Mesenchymal stem cell (in vitro differentiated cells and primary cell): ENCODE measurements around the gene SH3BGRL3.
A peak's percentile ranks its signal among the peaks of the same experiment; 100 is the strongest.

Experiments
- DNase-seq: peaks from one replicate; pipeline ENCODE4 v3.0.0-alpha.2; 2013
- H2AFZ ChIP-seq: one replicate; pipeline ENCODE4 v1.6.1; 2013; ENCODE audit warnings: low read depth, mild to moderate bottlenecking, control low read depth, inconsistent platforms, low read length, moderate library complexity
- H2AK5ac ChIP-seq: 2 replicates; pipeline ENCODE4 v1.6.1; 2013; ENCODE audit warnings: low read length, moderate library complexity, mild to moderate bottlenecking, inconsistent platforms; ENCODE audit not compliant: severe bottlenecking
- H2BK120ac ChIP-seq: one replicate; pipeline ENCODE4 v1.6.1; 2013; ENCODE audit warnings: low read depth, mild to moderate bottlenecking, inconsistent platforms, low read length, moderate library complexity
- H2BK12ac ChIP-seq, 2 experiments: one replicate each; pipeline ENCODE4 v1.6.1; 2013; ENCODE audit warnings: inconsistent platforms in 2 of 2, low read length in 2 of 2, mild to moderate bottlenecking in 2 of 2, moderate library complexity in 2 of 2, control low read depth in 1 of 2
- H2BK15ac ChIP-seq: one replicate; pipeline ENCODE4 v1.6.1; 2013; ENCODE audit warnings: mild to moderate bottlenecking, low read depth, inconsistent platforms; ENCODE audit not compliant: poor library complexity, severe bottlenecking
- H2BK5ac ChIP-seq: 2 replicates; pipeline ENCODE4 v1.6.1; 2013; ENCODE audit warnings: low read depth, mild to moderate bottlenecking, low read length, control low read depth, inconsistent platforms; ENCODE audit not compliant: poor library complexity, severe bottlenecking
- H3K14ac ChIP-seq, 2 experiments: one replicate each; pipeline ENCODE4 v1.6.1; 2013; ENCODE audit warnings: inconsistent platforms in 2 of 2, low read length in 2 of 2, control low read depth in 1 of 2, mild to moderate bottlenecking in 1 of 2, moderate library complexity in 1 of 2
- H3K18ac ChIP-seq, 2 experiments: one replicate each; pipeline ENCODE4 v1.6.1; 2013; ENCODE audit warnings: inconsistent platforms in 2 of 2, low read length in 2 of 2, control low read depth in 1 of 2, low read depth in 1 of 2, mild to moderate bottlenecking in 1 of 2
- H3K23ac ChIP-seq, 2 experiments: one replicate each; pipeline ENCODE4 v1.6.1; 2013; ENCODE audit warnings: inconsistent platforms in 2 of 2, low read length in 2 of 2, mild to moderate bottlenecking in 2 of 2, moderate library complexity in 2 of 2, control low read depth in 1 of 2
- H3K27ac ChIP-seq: 2 replicates; pipeline ENCODE4 v1.5.1; 2013; ENCODE audit warnings: mild to moderate bottlenecking, moderate library complexity, low read length, control low read depth, inconsistent platforms; ENCODE audit not compliant: poor library complexity, severe bottlenecking
- H3K27me3 ChIP-seq, 2 experiments: 2 replicates each; pipeline versions ENCODE4 v1.6.1 to v1.7.0; 2013; ENCODE audit warnings: low read length in 2 of 2, mild to moderate bottlenecking in 2 of 2, moderate library complexity in 2 of 2, control low read depth in 1 of 2, inconsistent platforms in 1 of 2; ENCODE audit not compliant: control insufficient read depth in 1 of 2, insufficient read depth in 1 of 2
- H3K36me3 ChIP-seq, 2 experiments: 2 replicates each; pipeline versions ENCODE4 v1.6.1 to v1.7.0; 2013; ENCODE audit warnings: low read length in 2 of 2, control low read depth in 1 of 2, inconsistent platforms in 1 of 2, low read depth in 1 of 2, mild to moderate bottlenecking in 1 of 2; ENCODE audit not compliant: insufficient read depth in 2 of 2, control insufficient read depth in 1 of 2
- H3K4ac ChIP-seq, 2 experiments: one replicate each; pipeline ENCODE4 v1.6.1; 2013; ENCODE audit warnings: inconsistent platforms in 2 of 2, low read length in 2 of 2, mild to moderate bottlenecking in 2 of 2, moderate library complexity in 2 of 2, control low read depth in 1 of 2, low read depth in 1 of 2
- H3K4me1 ChIP-seq: 2 replicates; pipeline ENCODE4 v1.6.1; 2013; ENCODE audit warnings: low read depth, low read length, control low read depth; ENCODE audit not compliant: control insufficient read depth, insufficient read depth
- H3K4me2 ChIP-seq: 2 replicates; pipeline ENCODE4 v1.6.1; 2013; ENCODE audit warnings: low read length, mild to moderate bottlenecking, inconsistent platforms; ENCODE audit not compliant: poor library complexity, severe bottlenecking
- H3K4me3 ChIP-seq, 2 experiments: 2 replicates each; pipeline versions ENCODE4 v1.5.1 to v1.7.0; 2013; ENCODE audit warnings: low read length in 2 of 2, mild to moderate bottlenecking in 2 of 2, control low read depth in 1 of 2, low read depth in 1 of 2; ENCODE audit not compliant: insufficient read depth in 1 of 2
- H3K79me1 ChIP-seq: replicated peaks from 2 replicates; pipeline ENCODE4 v1.6.1; 2013; ENCODE audit warnings: mild to moderate bottlenecking, control low read depth, low read length, inconsistent platforms; ENCODE audit not compliant: poor library complexity, severe bottlenecking
- H3K9ac ChIP-seq: 2 replicates; pipeline ENCODE4 v1.7.0; 2013; ENCODE audit warnings: mild to moderate bottlenecking, low read length, moderate library complexity
- H3K9me3 ChIP-seq: 2 replicates; pipeline ENCODE4 v1.7.0; 2013; ENCODE audit warnings: mild to moderate bottlenecking, low read length; ENCODE audit not compliant: control insufficient read depth
- H4K8ac ChIP-seq: one replicate; pipeline ENCODE4 v1.6.1; 2013; ENCODE audit warnings: inconsistent platforms, mild to moderate bottlenecking, low read length, moderate library complexity
- H4K91ac ChIP-seq: one replicate; pipeline ENCODE4 v1.6.1; 2013; ENCODE audit warnings: mild to moderate bottlenecking, low read length, inconsistent platforms
- WGBS: methylation state at CpG from one replicate; pipeline ENCODE4 v1.1.7; 2013; ENCODE audit warnings: mixed read lengths; 5-methylcytosine and 5-hydroxymethylcytosine counted together

Gene SH3BGRL3

GRCh38 chr1:26254404-26254803 lies 25.5 kb upstream of the SH3BGRL3 start:
- Histone ChIP-seq H2BK5ac (no peak overlapping the region), H3K36me3 (peaks cover 30 to 41% of the 10 kb centered on the region in 2 experiments), H2BK15ac (no peak overlapping the region), H3K27me3 (no peaks in the 10 kb centered on the region), H3K14ac (no peak overlapping the region), H2BK120ac (no peak overlapping the region), H2AK5ac (no peak overlapping the region), H3K4me1 (no peaks in the 10 kb centered on the region), H3K9ac (no peak overlapping the region), H3K4ac (no peak overlapping the region), H4K8ac (no peak overlapping the region), H3K27ac (no peak overlapping the region), H3K4me2 (no peak overlapping the region), H3K9me3 (no peaks in the 10 kb centered on the region), H2AFZ (no peak overlapping the region), H3K4me3 (no peak overlapping the region), H2BK12ac (no peak overlapping the region), H3K18ac (no peak overlapping the region), H4K91ac (no peak overlapping the region), H3K23ac (no peak overlapping the region), H3K79me1 (peaks cover 35% of the 10 kb centered on the region)
- no peak for DNase-seq
- WGBS = 92% methylated on average over 3 of the region's 3 CpGs

GRCh38 chr1:26257222-26257621 lies 22.7 kb upstream of the SH3BGRL3 start:
- Histone ChIP-seq H3K9ac (no peak overlapping the region), H3K14ac (peak overlapping the region in 1 of 2 experiments; percentile 41), H3K27me3 (no peaks in the 10 kb centered on the region), H3K4me3 (no peak overlapping the region), H4K91ac (no peak overlapping the region), H3K4ac (no peak overlapping the region), H4K8ac (peak overlapping the region; percentile 22), H2BK120ac (no peak overlapping the region), H2AK5ac (no peak overlapping the region), H2BK12ac (no peak overlapping the region), H3K4me2 (no peak overlapping the region), H3K4me1 (no peaks in the 10 kb centered on the region), H3K79me1 (peaks cover 25% of the 10 kb centered on the region), H3K36me3 (peaks cover 31 to 46% of the 10 kb centered on the region in 2 experiments), H2AFZ (no peak overlapping the region), H2BK15ac (no peak overlapping the region), H2BK5ac (no peak overlapping the region), H3K23ac (no peak overlapping the region), H3K27ac (no peak overlapping the region), H3K18ac (no peak overlapping the region), H3K9me3 (no peaks in the 10 kb centered on the region)
- 95% methylated on average over 2 of the region's 2 CpGs for WGBS
- DNase-seq = no peak

- Histone ChIP-seq H3K4me1 (no peaks in the 10 kb centered on the region), H3K9ac (no peak overlapping the region), H3K27me3 (no peaks in the 10 kb centered on the region), H4K91ac (no peak overlapping the region), H2AK5ac (no peak overlapping the region), H2BK5ac (no peak overlapping the region), H3K36me3 (peaks cover 35 to 59% of the 10 kb centered on the region in 2 experiments), H3K9me3 (no peaks in the 10 kb centered on the region), H3K23ac (no peak overlapping the region), H2BK120ac (no peak overlapping the region), H3K14ac (no peak overlapping the region), H3K4ac (no peak overlapping the region), H2AFZ (no peak overlapping the region), H3K18ac (no peak overlapping the region), H3K79me1 (peaks cover 28% of the 10 kb centered on the region), H2BK12ac (no peak overlapping the region), H3K4me3 (no peak overlapping the region), H3K27ac (no peak overlapping the region), H2BK15ac (no peak overlapping the region), H3K4me2 (no peak overlapping the region), H4K8ac (no peak overlapping the region)
- no peak for DNase-seq
- 97% methylated on average over 2 of the region's 2 CpGs for WGBS
Observed at GRCh38 chr1:26259005-26259404, 20.9 kb upstream of the SH3BGRL3 start.

- H3K27me3 ChIP-seq = no peaks in the 10 kb centered on the region
- H3K9me3 ChIP-seq = no peaks in the 10 kb centered on the region
- no peak overlapping the region for H2AK5ac ChIP-seq
- H3K18ac ChIP-seq = no peak overlapping the region
- no peak overlapping the region for H3K23ac ChIP-seq
- H3K4me2 ChIP-seq = no peak overlapping the region
- no peak overlapping the region for H3K14ac ChIP-seq
- no peak overlapping the region for H2BK120ac ChIP-seq
- H3K36me3 ChIP-seq = peaks cover 35 to 60% of the 10 kb centered on the region in 2 experiments
- H2BK5ac ChIP-seq = no peak overlapping the region
- H2AFZ ChIP-seq = no peak overlapping the region
- no peak overlapping the region for H4K8ac ChIP-seq
- H3K4me1 ChIP-seq = no peaks in the 10 kb centered on the region
- H3K4ac ChIP-seq = no peak overlapping the region
- no peak for DNase-seq
- H3K27ac ChIP-seq = no peak overlapping the region
- WGBS = 93% methylated on average over 5 of the region's 5 CpGs
- H3K4me3 ChIP-seq = no peak overlapping the region
- no peak overlapping the region for H2BK15ac ChIP-seq
- H4K91ac ChIP-seq = no peak overlapping the region
- no peak overlapping the region for H2BK12ac ChIP-seq
- peaks cover 23% of the 10 kb centered on the region for H3K79me1 ChIP-seq
- H3K9ac ChIP-seq = no peak overlapping the region
Observed at GRCh38 chr1:26259578-26259977, 20.3 kb upstream of the SH3BGRL3 start.
